Frontal cortex (tissue), 1 donor: ENCODE measurements around the gene NBEAL1. TPM values are rescaled to one million over a fixed set of nuclear protein-coding genes. Genes with fewer than 3 reads are reported as not detected.

Source experiments
- small RNA-seq: library from RNA; depleted of rRNA; stranded (forward); fragments of <200 nt; gene quantifications from one replicate; pipeline ENCODE3, GENCODE V24; 2014
- total RNA-seq: library from RNA; depleted of rRNA; stranded (reverse); fragments of >200 nt; gene quantifications from one replicate; pipeline ENCODE4 v1.2.3, GENCODE V29; 2014

The NBEAL1 gene
- total RNA-seq, 1 donor from 2014 or later, result 45.2 TPM

Small RNA genes lying within 50 kb of the gene (small RNA-seq; reads per million reads assigned to genes)
- not detected for gene AC010900.2
- not detected for gene RF00408
- not detected for gene RN7SL670P

Other genes starting within 250 kb of the NBEAL1 start
- 88.5 TPM for gene ICA1L, start 143.1 kb upstream of the NBEAL1 start, total RNA-seq
- 35.1 TPM for gene WDR12, start 103.2 kb upstream of the NBEAL1 start, total RNA-seq
- gene CARF, start 102.6 kb upstream of the NBEAL1 start, total RNA-seq, result 20.0 TPM
- gene CYP20A1, start 224.1 kb downstream of the NBEAL1 start, total RNA-seq, result 30.6 TPM